Right lobe of liver (tissue), 4 donors: ENCODE data around the gene SLC13A4.

Experiments
- POLR2A ChIP-seq: fragments of 450-650 bp; IDR thresholded peaks from one replicate; pipeline ENCODE4 v1.6.1; 2017; ENCODE audit warnings: antibody characterized with exemption, mild to moderate bottlenecking
- TF ChIP-seq, protein P1 (sequence below), 4 donors: fragments of 200-600 bp in 3 of 4; fragments of 450-650 bp in 1 of 4; IDR thresholded peaks; one replicate each; pipeline versions ENCODE4 v1.5.1 to v1.8.0; 2016 to 2022; ENCODE audit warnings: antibody characterized with exemption in 4 of 4, mild to moderate bottlenecking in 2 of 4
- donor health status: DM: no; HTN: no; CAD: no.
- donor health status: DM: no; HTN: no; CAD: no.
- donor health status: DM: no; HTN: yes; CAD: no.

GRCh38 chr7:135687466-135687865 is 40.5 kb downstream of the SLC13A4 start:
- TF ChIP-seq, protein P1, sequence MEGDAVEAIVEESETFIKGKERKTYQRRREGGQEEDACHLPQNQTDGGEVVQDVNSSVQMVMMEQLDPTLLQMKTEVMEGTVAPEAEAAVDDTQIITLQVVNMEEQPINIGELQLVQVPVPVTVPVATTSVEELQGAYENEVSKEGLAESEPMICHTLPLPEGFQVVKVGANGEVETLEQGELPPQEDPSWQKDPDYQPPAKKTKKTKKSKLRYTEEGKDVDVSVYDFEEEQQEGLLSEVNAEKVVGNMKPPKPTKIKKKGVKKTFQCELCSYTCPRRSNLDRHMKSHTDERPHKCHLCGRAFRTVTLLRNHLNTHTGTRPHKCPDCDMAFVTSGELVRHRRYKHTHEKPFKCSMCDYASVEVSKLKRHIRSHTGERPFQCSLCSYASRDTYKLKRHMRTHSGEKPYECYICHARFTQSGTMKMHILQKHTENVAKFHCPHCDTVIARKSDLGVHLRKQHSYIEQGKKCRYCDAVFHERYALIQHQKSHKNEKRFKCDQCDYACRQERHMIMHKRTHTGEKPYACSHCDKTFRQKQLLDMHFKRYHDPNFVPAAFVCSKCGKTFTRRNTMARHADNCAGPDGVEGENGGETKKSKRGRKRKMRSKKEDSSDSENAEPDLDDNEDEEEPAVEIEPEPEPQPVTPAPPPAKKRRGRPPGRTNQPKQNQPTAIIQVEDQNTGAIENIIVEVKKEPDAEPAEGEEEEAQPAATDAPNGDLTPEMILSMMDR (IDR thresholded peaks at IDR 0.05): no peak
- no peak for TF ChIP-seq POLR2A
